Placental epithelial cell (primary cell): ENCODE data around the gene ELK1. TPM values are rescaled to one million over a fixed set of nuclear protein-coding genes. Genes with fewer than 3 reads are reported as not detected.

Experiments
- small RNA-seq: library from RNA; depleted of rRNA; stranded (forward); fragments of <200 nt; gene quantifications from one replicate; pipeline ENCODE3, GENCODE V24; 2012
- total RNA-seq: library from RNA; depleted of rRNA; stranded (reverse); fragments of >200 nt; gene quantifications from 2 replicates; pipeline ENCODE4 v1.2.3, GENCODE V29; 2012

Gene ELK1, protein sequence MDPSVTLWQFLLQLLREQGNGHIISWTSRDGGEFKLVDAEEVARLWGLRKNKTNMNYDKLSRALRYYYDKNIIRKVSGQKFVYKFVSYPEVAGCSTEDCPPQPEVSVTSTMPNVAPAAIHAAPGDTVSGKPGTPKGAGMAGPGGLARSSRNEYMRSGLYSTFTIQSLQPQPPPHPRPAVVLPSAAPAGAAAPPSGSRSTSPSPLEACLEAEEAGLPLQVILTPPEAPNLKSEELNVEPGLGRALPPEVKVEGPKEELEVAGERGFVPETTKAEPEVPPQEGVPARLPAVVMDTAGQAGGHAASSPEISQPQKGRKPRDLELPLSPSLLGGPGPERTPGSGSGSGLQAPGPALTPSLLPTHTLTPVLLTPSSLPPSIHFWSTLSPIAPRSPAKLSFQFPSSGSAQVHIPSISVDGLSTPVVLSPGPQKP
- 9.8 and 15.0 TPM in 2 replicates for total RNA-seq

DNA sequence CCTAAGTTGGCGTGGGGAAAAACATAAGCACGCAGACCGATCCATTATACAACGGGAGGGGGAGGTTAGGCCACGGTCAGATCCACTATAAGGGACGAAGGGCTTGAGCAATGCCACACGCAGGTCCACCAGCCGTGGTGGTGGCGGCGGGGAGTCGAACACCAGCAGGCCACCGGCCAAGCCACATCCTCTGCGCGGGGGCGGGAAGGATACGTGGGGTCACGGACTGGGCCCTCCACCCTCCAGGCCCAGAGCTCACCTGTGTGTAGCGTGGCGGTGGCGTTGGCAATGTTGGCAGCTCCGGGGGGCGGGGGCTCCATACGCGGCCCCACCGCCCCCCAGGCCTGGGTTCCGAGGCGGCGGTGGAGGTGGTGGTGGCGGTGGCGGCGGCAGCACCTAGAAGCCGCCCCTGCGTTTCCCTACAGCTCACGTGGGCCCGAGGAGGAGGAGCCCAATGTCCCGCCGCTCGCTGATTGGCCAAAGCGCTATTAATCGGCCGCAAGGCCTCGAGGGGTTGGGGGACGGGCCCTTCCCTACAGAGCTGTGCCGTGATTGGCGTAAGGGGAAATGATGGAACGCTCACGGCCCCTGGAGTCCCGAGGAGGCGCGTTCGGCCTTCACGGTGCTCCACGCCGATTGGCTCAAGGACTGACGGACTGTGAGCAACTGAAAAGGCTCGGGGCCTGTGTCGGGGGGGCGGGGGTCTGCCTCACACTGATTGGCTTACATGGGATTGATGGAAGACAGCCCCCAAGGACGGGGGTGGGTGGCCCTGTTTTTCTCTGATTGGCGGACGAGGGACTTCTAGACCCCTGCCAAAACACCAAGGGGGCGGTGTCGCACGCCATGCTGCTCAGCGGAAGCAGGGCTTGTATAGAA lies at the start of gene ELK1:
Gene ELK1 (minus strand): TSS at position 400 of the 879 bp plus-strand sequence. CDS start 9,122 bp downstream, outside the sequence.

GRCh38 chrX:47658684-47659420 lies 8.5 kb upstream of the ELK1 start, which contains the start of gene UXT:
Gene UXT (minus strand): TSS chrX:47659180. CDS start chrX:47658927, 253 bp downstream.

GRCh38 chrX:47629419-47630200 lies 20.8 kb downstream of the ELK1 start, which contains the start of gene CFP:
Gene CFP (minus strand): TSS chrX:47629930. CDS start chrX:47629844, 86 bp downstream.

DNA sequence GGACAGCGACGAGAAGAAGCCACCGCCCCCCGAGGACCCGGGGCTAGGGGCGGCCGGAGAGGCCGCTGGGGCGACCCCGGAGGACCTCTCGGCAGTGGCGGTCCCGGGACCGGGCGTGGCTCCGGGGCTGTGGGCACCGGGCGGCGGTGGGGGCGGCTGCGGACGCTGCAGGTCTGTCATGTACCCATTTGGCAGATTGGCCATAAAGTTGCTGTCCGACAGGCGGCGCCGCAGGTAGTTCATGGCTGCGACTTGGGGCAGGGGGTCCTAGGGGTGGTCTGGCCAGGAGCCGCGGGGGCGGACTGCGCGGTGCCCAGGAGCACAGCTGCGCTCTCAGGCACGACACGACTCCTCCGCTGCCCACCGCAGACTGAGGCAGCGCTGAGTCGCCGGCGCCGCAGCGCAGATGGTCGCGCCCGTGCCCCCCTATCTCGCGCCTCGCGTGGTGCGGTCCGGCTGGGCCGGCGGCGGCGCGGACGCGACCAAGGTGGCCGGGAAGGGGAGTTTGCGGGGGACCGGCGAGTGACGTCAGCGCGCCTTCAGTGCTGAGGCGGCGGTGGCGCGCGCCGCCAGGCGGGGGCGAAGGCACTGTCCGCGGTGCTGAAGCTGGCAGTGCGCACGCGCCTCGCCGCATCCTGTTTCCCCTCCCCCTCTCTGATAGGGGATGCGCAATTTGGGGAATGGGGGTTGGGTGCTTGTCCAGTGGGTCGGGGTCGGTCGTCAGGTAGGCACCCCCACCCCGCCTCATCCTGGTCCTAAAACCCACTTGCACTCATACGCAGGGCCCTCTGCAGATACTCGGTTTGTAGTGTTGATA lies 30.7 kb downstream of the ELK1 start, which contains the start of gene SYN1:
Gene SYN1 (minus strand): TSS at position 372 of the 817 bp plus-strand sequence. CDS start 129 bp downstream, at position 243.

Small RNA genes lying within 50 kb of the gene (small RNA-seq; reads per million reads assigned to genes)
- not detected for gene MIR4769

Other genes starting within 250 kb of the ELK1 start
- gene ZNF41, start 167.3 kb downstream of the ELK1 start, total RNA-seq = 7.5 and 9.0 TPM in 2 replicates
- 16.5 and 35.2 TPM in 2 replicates for gene ARAF, start 89.4 kb downstream of the ELK1 start, total RNA-seq
- 62.6 and 76.9 TPM in 2 replicates for gene TIMP1, start 68.1 kb downstream of the ELK1 start, total RNA-seq
- not detected in 2 replicates for gene SYN1, start 30.7 kb downstream of the ELK1 start, total RNA-seq
- under 0.01 TPM in 1 of 2 replicates, not detected in the other for gene CFP, start 20.6 kb downstream of the ELK1 start, total RNA-seq
- gene UXT, start 8.6 kb upstream of the ELK1 start, total RNA-seq = 86.6 and 111 TPM in 2 replicates
- gene ZNF81, start 186.3 kb upstream of the ELK1 start, total RNA-seq = 4.7 and 5.3 TPM in 2 replicates